ENCODE data around the gene WDR74. TPM values are rescaled to one million over a fixed set of nuclear protein-coding genes. Genes with fewer than 3 reads are reported as not detected.
A peak's percentile ranks its signal among the peaks of the same experiment; 100 is the strongest.

The WDR74 gene
- total and polyA plus RNA-seq, 9 of the 15 experiments (the other 6 are each of a cell fraction or from before 2014, with no cell fraction given): 32.7 to 210 (median 114) TPM

DNA sequence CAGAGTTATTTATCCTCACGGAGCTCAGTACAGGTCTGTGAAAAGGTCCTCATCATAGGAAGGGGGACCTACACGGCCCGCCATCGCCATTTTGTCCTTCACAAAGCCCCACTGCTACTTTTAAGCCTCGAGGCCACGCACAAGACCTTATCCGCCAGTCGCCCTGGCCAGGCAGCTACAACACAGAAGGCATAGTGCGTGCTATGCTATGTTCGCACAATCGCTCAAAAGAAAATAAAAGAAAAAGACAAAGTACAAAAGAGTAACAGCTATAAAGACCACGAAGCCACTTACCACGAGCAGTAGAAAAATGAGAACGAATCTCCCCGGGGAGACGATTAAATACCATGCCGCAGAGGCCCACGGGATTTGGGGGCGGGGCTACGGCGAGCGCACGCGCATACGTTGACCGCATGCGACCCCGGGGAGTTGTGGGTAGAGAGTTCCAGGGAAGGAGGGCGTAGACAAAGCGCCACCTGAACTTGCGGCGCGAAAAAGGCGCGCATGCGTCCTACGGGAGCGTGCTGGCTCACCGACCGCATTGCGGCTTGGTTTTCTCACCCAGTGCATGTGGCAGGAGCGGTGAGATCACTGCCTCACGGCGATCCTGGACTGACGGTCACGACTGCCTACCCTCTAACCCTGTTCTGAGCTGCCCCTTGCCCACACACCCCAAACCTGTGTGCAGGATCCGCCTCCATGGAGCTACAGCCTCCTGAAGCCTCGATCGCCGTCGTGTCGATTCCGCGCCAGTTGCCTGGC lies 16.4 kb upstream of the WDR74 start (continued):
- TF ChIP-seq, protein P1, sequence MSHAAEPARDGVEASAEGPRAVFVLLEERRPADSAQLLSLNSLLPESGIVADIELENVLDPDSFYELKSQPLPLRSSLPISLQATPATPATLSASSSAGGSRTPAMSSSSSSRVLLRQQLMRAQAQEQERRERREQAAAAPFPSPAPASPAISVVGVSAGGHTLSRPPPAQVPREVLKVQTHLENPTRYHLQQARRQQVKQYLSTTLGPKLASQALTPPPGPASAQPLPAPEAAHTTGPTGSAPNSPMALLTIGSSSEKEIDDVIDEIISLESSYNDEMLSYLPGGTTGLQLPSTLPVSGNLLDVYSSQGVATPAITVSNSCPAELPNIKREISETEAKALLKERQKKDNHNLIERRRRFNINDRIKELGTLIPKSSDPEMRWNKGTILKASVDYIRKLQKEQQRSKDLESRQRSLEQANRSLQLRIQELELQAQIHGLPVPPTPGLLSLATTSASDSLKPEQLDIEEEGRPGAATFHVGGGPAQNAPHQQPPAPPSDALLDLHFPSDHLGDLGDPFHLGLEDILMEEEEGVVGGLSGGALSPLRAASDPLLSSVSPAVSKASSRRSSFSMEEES (CRISPR knock-in tag; IDR thresholded peaks at IDR 0.05): no peak
- TF ChIP-seq XRCC4 (IDR thresholded peaks at IDR 0.05; ENCODE audit: extremely low read depth, insufficient read depth, insufficient read length) (no peak), MAZ (CRISPR knock-in tag; conservative IDR thresholded peaks at IDR 0.05 in 1 of 2, IDR thresholded peaks at IDR 0.05 in 1 of 2) (peak; percentile 38 to 47; a peak in 3 of 4 replicates), ZBTB8A (IDR thresholded peaks at IDR 0.05; ENCODE audit: partially characterized antibody) (no peak), KDM2B (CRISPR knock-in tag; IDR thresholded peaks at IDR 0.05) (peak; percentile 54; the same call in 1 of the 2 replicates), KDM5B (IDR thresholded peaks at IDR 0.05; ENCODE audit: insufficient replicate concordance, low read depth, low read length) (peak; percentile 100), KDM4B (IDR thresholded peaks at IDR 0.05; ENCODE audit: borderline replicate concordance in 2 of 2, low read depth in 1 of 2) (peak in 1 of 2 experiments; percentile 63; a peak in 2 of 4 replicates), ZNF644 (tag; IDR thresholded peaks at IDR 0.05; ENCODE audit: low read depth) (no peak), KHSRP (IDR thresholded peaks at IDR 0.05) (peak; percentile 43; the same call in 1 of the 2 replicates), MTA3 (IDR thresholded peaks at IDR 0.05; ENCODE audit: borderline replicate concordance) (peak; percentile 100), BDP1 (IDR thresholded peaks at IDR 0.05; ENCODE audit: insufficient read depth, insufficient read length) (no peak)
- TF ChIP-seq, protein P2, sequence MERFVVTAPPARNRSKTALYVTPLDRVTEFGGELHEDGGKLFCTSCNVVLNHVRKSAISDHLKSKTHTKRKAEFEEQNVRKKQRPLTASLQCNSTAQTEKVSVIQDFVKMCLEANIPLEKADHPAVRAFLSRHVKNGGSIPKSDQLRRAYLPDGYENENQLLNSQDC (CRISPR knock-in tag; IDR thresholded peaks at IDR 0.05): peak; percentile 95
- TF ChIP-seq, protein P3, sequence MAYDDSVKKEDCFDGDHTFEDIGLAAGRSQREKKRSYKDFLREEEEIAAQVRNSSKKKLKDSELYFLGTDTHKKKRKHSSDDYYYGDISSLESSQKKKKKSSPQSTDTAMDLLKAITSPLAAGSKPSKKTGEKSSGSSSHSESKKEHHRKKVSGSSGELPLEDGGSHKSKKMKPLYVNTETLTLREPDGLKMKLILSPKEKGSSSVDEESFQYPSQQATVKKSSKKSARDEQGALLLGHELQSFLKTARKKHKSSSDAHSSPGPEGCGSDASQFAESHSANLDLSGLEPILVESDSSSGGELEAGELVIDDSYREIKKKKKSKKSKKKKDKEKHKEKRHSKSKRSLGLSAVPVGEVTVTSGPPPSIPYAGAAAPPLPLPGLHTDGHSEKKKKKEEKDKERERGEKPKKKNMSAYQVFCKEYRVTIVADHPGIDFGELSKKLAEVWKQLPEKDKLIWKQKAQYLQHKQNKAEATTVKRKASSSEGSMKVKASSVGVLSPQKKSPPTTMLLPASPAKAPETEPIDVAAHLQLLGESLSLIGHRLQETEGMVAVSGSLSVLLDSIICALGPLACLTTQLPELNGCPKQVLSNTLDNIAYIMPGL (CRISPR knock-in tag; IDR thresholded peaks at IDR 0.05): peak; percentile 35; the same call in 1 of the 2 replicates
- TF ChIP-seq, protein P4, sequence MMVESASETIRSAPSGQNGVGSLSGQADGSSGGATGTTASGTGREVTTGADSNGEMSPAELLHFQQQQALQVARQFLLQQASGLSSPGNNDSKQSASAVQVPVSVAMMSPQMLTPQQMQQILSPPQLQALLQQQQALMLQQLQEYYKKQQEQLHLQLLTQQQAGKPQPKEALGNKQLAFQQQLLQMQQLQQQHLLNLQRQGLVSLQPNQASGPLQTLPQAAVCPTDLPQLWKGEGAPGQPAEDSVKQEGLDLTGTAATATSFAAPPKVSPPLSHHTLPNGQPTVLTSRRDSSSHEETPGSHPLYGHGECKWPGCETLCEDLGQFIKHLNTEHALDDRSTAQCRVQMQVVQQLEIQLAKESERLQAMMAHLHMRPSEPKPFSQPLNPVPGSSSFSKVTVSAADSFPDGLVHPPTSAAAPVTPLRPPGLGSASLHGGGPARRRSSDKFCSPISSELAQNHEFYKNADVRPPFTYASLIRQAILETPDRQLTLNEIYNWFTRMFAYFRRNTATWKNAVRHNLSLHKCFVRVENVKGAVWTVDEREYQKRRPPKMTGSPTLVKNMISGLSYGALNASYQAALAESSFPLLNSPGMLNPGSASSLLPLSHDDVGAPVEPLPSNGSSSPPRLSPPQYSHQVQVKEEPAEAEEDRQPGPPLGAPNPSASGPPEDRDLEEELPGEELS (CRISPR knock-in tag; IDR thresholded peaks at IDR 0.05; ENCODE audit: borderline replicate concordance): peak; percentile 84; the same call in 1 of the 2 replicates
- TF ChIP-seq, protein P5, sequence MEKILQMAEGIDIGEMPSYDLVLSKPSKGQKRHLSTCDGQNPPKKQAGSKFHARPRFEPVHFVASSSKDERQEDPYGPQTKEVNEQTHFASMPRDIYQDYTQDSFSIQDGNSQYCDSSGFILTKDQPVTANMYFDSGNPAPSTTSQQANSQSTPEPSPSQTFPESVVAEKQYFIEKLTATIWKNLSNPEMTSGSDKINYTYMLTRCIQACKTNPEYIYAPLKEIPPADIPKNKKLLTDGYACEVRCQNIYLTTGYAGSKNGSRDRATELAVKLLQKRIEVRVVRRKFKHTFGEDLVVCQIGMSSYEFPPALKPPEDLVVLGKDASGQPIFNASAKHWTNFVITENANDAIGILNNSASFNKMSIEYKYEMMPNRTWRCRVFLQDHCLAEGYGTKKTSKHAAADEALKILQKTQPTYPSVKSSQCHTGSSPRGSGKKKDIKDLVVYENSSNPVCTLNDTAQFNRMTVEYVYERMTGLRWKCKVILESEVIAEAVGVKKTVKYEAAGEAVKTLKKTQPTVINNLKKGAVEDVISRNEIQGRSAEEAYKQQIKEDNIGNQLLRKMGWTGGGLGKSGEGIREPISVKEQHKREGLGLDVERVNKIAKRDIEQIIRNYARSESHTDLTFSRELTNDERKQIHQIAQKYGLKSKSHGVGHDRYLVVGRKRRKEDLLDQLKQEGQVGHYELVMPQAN (IDR thresholded peaks at IDR 0.05; ENCODE audit: borderline replicate concordance): peak; percentile 91

Measured in K562 (cell line).